ENCODE data around the gene PLXDC2.

Gene PLXDC2

GRCh38 chr10:20117471-20117870 lies 301.2 kb downstream of the PLXDC2 start:
- Histone ChIP-seq H3K9me3 (ENCODE audit: insufficient read depth, low read depth, low read length) (no peaks in the 10 kb centered on the region), H3K36me3 (ENCODE audit: insufficient read depth, low read length) (no peaks in the 10 kb centered on the region), H3K27me3 (ENCODE audit: insufficient read depth, low read length, poor library complexity, severe bottlenecking) (no peaks in the 10 kb centered on the region), H3K79me2 (ENCODE audit: insufficient read depth, low read length) (no peaks in the 10 kb centered on the region), H4K20me1 (ENCODE audit: insufficient read depth, low read length, poor library complexity, severe bottlenecking) (no peaks in the 10 kb centered on the region), H3K9ac (ENCODE audit: low read depth, low read length, poor library complexity, severe bottlenecking) (no peak overlapping the region), H3K4me1 (ENCODE audit: insufficient read depth, low read length, poor library complexity, severe bottlenecking) (no peaks in the 10 kb centered on the region), H3K4me2 (ENCODE audit: low read depth, low read length, poor library complexity, severe bottlenecking) (no peak overlapping the region), H3K9me2 (replicated peaks; ENCODE audit: low read depth, low read length) (no peaks in the 10 kb centered on the region), H3F3A (ENCODE audit: low read depth) (no peaks in the 10 kb centered on the region), H2AFZ (ENCODE audit: low read length) (no peak overlapping the region), H3K4me3 (ENCODE audit: low read length, poor library complexity, severe bottlenecking) (no peak overlapping the region)
- TF ChIP-seq CTCF (conservative IDR thresholded peaks at IDR 0.05; ENCODE audit: low read length) (no peak), EZH2phosphoT487 (IDR thresholded peaks at IDR 0.05; ENCODE audit: borderline replicate concordance) (no peak)

- Histone ChIP-seq H3F3A (ENCODE audit: low read depth) (no peaks in the 10 kb centered on the region), H3K27me3 (ENCODE audit: insufficient read depth, low read length, poor library complexity, severe bottlenecking) (no peaks in the 10 kb centered on the region), H3K79me2 (ENCODE audit: insufficient read depth, low read length) (no peaks in the 10 kb centered on the region), H3K9ac (ENCODE audit: low read depth, low read length, poor library complexity, severe bottlenecking) (no peak overlapping the region), H4K20me1 (ENCODE audit: insufficient read depth, low read length, poor library complexity, severe bottlenecking) (no peaks in the 10 kb centered on the region), H3K4me1 (ENCODE audit: insufficient read depth, low read length, poor library complexity, severe bottlenecking) (no peaks in the 10 kb centered on the region), H3K9me2 (replicated peaks; ENCODE audit: low read depth, low read length) (no peaks in the 10 kb centered on the region), H2AFZ (ENCODE audit: low read length) (no peak overlapping the region), H3K4me3 (ENCODE audit: low read length, poor library complexity, severe bottlenecking) (no peak overlapping the region), H3K4me2 (ENCODE audit: low read depth, low read length, poor library complexity, severe bottlenecking) (no peak overlapping the region), H3K36me3 (ENCODE audit: insufficient read depth, low read length) (no peaks in the 10 kb centered on the region), H3K9me3 (ENCODE audit: insufficient read depth, low read depth, low read length) (no peaks in the 10 kb centered on the region)
- TF ChIP-seq CTCF (conservative IDR thresholded peaks at IDR 0.05; ENCODE audit: low read length) (no peak), EZH2phosphoT487 (IDR thresholded peaks at IDR 0.05; ENCODE audit: borderline replicate concordance) (no peak)
Measured at GRCh38 chr10:20118119-20118518, 301.9 kb downstream of the PLXDC2 start.

- no peaks in the 10 kb centered on the region for H4K20me1 ChIP-seq (ENCODE audit: insufficient read depth, low read length, poor library complexity, severe bottlenecking)
- no peaks in the 10 kb centered on the region for H3K79me2 ChIP-seq (ENCODE audit: insufficient read depth, low read length)
- H3K9me3 ChIP-seq (ENCODE audit: insufficient read depth, low read depth, low read length), result peaks cover under 1% of the 10 kb centered on the region; the same call in 1 of the 2 replicates
- no peaks in the 10 kb centered on the region for H3K36me3 ChIP-seq (ENCODE audit: insufficient read depth, low read length)
- H3K9ac ChIP-seq (ENCODE audit: low read depth, low read length, poor library complexity, severe bottlenecking), result no peak overlapping the region
- H3K4me1 ChIP-seq (ENCODE audit: insufficient read depth, low read length, poor library complexity, severe bottlenecking), result no peaks in the 10 kb centered on the region
- H3K9me2 ChIP-seq (replicated peaks; ENCODE audit: low read depth, low read length), result no peaks in the 10 kb centered on the region
- no peak overlapping the region for H3K4me2 ChIP-seq (ENCODE audit: low read depth, low read length, poor library complexity, severe bottlenecking)
- H3K4me3 ChIP-seq (ENCODE audit: low read length, poor library complexity, severe bottlenecking), result no peak overlapping the region
- no peaks in the 10 kb centered on the region for H3F3A ChIP-seq (ENCODE audit: low read depth)
- no peak overlapping the region for H2AFZ ChIP-seq (ENCODE audit: low read length)
- TF ChIP-seq CTCF (conservative IDR thresholded peaks at IDR 0.05; ENCODE audit: low read length) (no peak), EZH2phosphoT487 (IDR thresholded peaks at IDR 0.05; ENCODE audit: borderline replicate concordance) (no peak)
- no peaks in the 10 kb centered on the region for H3K27me3 ChIP-seq (ENCODE audit: insufficient read depth, low read length, poor library complexity, severe bottlenecking)
Measured at GRCh38 chr10:20128811-20129210, 312.6 kb downstream of the PLXDC2 start.

Measured in Loucy (cell line).